OCI-LY3 (cell line): ENCODE data around the gene CLDN17.

ENCODE experiments used
- H2AFZ ChIP-seq: fragments of 200-600, 300-600 bp; shearing (Covaris generic); 2 replicates; pipeline ENCODE4 v1.6.0; 2014; ENCODE audit warnings: antibody characterized with exemption, low read depth, low read length
- H3K27ac ChIP-seq: fragments of 200-600, 300-600 bp; sonication (generic); 2 replicates; pipeline ENCODE4 v1.5.1; 2014; ENCODE audit warnings: mild to moderate bottlenecking, low read length, moderate library complexity, mixed read lengths
- H3K27me3 ChIP-seq: fragments of 200-600, 300-600 bp; sonication (generic); 2 replicates; pipeline ENCODE4 v1.6.1; 2014; ENCODE audit warnings: low read depth, low read length, mixed read lengths
- H3K36me3 ChIP-seq: fragments of 200-600, 300-600 bp; sonication (generic); replicated peaks from 2 replicates; pipeline ENCODE3; 2014; ENCODE audit warnings: low read depth, low read length, mixed read lengths
- H3K4me1 ChIP-seq: fragments of 300-600, 200-600 bp; sonication (generic); 2 replicates; pipeline ENCODE4 v1.6.1; 2014; ENCODE audit warnings: low read length, mixed read lengths
- H3K4me2 ChIP-seq: fragments of 200-600, 300-600 bp; sonication (generic); 2 replicates; pipeline ENCODE4 v1.6.1; 2014; ENCODE audit warnings: low read length, mixed read lengths
- H3K4me3 ChIP-seq: fragments of 300-600, 200-600 bp; sonication (generic); 2 replicates; pipeline ENCODE4 v1.5.1; 2014; ENCODE audit warnings: antibody characterized with exemption, mild to moderate bottlenecking, low read length, moderate library complexity
- H3K79me2 ChIP-seq: fragments of 300-600, 200-600 bp; shearing (Covaris generic); 2 replicates; pipeline ENCODE4 v1.6.1; 2014; ENCODE audit warnings: mild to moderate bottlenecking, low read length, mixed read lengths
- H3K9ac ChIP-seq: fragments of 300-600, 200-600 bp; shearing (Covaris generic); 2 replicates; pipeline ENCODE4 v1.6.0; 2014; ENCODE audit warnings: mild to moderate bottlenecking, low read length, moderate library complexity
- H3K9me3 ChIP-seq: fragments of 200-600, 300-600 bp; shearing (Covaris generic); 2 replicates; pipeline ENCODE4 v1.6.1; 2014; ENCODE audit warnings: low read length, mixed read lengths; ENCODE audit not compliant: insufficient read depth
- H4K20me1 ChIP-seq: fragments of 200-600, 300-600 bp; sonication (generic); 2 replicates; pipeline ENCODE4 v1.6.1; 2016; ENCODE audit warnings: low read length, mixed read lengths; ENCODE audit not compliant: insufficient read depth
- EZH2phosphoT487 ChIP-seq: fragments of 200-600 bp; shearing (Covaris generic); IDR thresholded peaks from 2 replicates; pipeline ENCODE4 v1.6.1; 2018; ENCODE audit warnings: antibody characterized with exemption, mixed run types, low read depth
- TF ChIP-seq, protein P1 (sequence below): fragments of 200-600, 300-600 bp; sonication (generic); IDR thresholded peaks from 2 replicates; pipeline ENCODE4 v1.5.1; 2014; ENCODE audit warnings: antibody characterized with exemption, low read length, low read depth

Gene CLDN17

DNA sequence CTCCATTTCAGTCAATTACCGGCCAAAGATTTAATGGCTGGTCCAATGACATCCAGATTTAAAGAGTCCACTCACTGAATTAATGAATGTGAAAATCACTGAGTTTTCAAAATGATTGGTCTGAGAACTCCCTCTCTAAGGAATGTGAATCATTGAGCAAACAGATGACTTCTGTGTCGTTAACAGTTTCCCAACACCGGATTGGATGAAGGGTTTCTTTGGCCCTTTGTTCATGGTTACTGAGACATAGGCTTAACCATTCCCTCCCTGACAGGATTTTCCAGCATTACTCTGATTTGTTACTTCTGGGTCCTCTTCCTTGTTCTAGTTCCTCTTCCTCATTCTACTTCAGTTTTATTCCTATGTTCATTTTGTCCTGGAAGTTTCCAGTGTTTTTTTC lies 1.5 kb upstream of the CLDN17 start:
- Histone ChIP-seq H3K27ac (no peak overlapping the region), H3K4me3 (no peak overlapping the region), H3K4me1 (no peaks in the 10 kb centered on the region), H3K27me3 (no peaks in the 10 kb centered on the region), H2AFZ (no peak overlapping the region), H3K36me3 (no peaks in the 10 kb centered on the region), H3K4me2 (no peak overlapping the region), H3K9ac (no peak overlapping the region), H4K20me1 (no peaks in the 10 kb centered on the region), H3K79me2 (no peaks in the 10 kb centered on the region), H3K9me3 (no peaks in the 10 kb centered on the region)
- TF ChIP-seq, protein P1, sequence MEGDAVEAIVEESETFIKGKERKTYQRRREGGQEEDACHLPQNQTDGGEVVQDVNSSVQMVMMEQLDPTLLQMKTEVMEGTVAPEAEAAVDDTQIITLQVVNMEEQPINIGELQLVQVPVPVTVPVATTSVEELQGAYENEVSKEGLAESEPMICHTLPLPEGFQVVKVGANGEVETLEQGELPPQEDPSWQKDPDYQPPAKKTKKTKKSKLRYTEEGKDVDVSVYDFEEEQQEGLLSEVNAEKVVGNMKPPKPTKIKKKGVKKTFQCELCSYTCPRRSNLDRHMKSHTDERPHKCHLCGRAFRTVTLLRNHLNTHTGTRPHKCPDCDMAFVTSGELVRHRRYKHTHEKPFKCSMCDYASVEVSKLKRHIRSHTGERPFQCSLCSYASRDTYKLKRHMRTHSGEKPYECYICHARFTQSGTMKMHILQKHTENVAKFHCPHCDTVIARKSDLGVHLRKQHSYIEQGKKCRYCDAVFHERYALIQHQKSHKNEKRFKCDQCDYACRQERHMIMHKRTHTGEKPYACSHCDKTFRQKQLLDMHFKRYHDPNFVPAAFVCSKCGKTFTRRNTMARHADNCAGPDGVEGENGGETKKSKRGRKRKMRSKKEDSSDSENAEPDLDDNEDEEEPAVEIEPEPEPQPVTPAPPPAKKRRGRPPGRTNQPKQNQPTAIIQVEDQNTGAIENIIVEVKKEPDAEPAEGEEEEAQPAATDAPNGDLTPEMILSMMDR: no peak
- no peak for TF ChIP-seq EZH2phosphoT487

DNA sequence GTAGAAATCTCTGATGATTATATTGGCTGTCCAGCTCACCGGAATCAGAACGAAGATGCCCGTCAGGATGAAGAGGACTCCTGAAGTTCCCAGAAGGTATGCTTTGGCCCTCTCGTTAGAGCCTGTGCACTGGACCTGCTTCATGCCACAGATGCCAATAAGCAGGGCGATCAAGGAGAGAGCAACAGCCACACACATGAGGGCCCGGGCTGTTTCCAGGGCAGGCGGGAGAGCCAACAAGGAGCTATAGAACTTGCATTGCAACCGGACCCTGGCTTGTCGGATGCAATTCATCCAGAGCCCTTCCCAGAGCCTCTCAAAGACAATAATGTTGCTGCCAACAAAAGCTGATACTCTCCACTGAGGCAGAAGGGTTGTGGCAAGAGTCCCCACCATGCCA lies 434 bp downstream of the CLDN17 start:
- no peaks in the 10 kb centered on the region for H3K9me3 ChIP-seq
- H3K27me3 ChIP-seq: no peaks in the 10 kb centered on the region
- no peak overlapping the region for H3K4me3 ChIP-seq
- H3K4me2 ChIP-seq: no peak overlapping the region
- H3K36me3 ChIP-seq: no peaks in the 10 kb centered on the region
- H3K79me2 ChIP-seq: no peaks in the 10 kb centered on the region
- H4K20me1 ChIP-seq: no peaks in the 10 kb centered on the region
- H3K9ac ChIP-seq: no peak overlapping the region
- no peak overlapping the region for H3K27ac ChIP-seq
- no peak for TF ChIP-seq EZH2phosphoT487
- TF ChIP-seq, protein P1: no peak
- no peak overlapping the region for H2AFZ ChIP-seq
- H3K4me1 ChIP-seq: no peaks in the 10 kb centered on the region

DNA sequence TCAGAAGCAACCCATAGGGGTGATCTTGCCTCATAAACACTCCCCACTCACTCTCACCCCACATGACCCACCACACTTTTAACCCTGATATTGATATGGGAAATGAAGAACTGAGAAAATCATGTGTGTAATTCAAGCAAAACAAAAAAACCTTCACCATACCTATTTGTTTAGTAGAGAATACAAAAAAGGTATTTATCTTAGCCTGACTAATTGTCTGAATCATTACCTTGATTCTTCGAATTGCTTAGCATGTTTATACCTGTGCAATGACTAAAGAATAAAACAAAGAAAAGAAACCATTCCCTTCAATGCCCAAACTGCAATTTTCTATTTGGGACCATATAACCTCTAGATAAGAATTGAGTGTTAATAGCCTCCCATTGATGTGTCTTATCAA lies 1.8 kb downstream of the CLDN17 start:
- Histone ChIP-seq H3K79me2 (no peaks in the 10 kb centered on the region), H3K27ac (no peak overlapping the region), H3K9me3 (no peaks in the 10 kb centered on the region), H3K4me3 (no peak overlapping the region), H3K9ac (no peak overlapping the region), H3K4me2 (no peak overlapping the region), H3K27me3 (no peaks in the 10 kb centered on the region), H3K36me3 (no peaks in the 10 kb centered on the region), H2AFZ (no peak overlapping the region), H4K20me1 (no peaks in the 10 kb centered on the region), H3K4me1 (no peaks in the 10 kb centered on the region)
- TF ChIP-seq, protein P1: no peak
- no peak for TF ChIP-seq EZH2phosphoT487

DNA sequence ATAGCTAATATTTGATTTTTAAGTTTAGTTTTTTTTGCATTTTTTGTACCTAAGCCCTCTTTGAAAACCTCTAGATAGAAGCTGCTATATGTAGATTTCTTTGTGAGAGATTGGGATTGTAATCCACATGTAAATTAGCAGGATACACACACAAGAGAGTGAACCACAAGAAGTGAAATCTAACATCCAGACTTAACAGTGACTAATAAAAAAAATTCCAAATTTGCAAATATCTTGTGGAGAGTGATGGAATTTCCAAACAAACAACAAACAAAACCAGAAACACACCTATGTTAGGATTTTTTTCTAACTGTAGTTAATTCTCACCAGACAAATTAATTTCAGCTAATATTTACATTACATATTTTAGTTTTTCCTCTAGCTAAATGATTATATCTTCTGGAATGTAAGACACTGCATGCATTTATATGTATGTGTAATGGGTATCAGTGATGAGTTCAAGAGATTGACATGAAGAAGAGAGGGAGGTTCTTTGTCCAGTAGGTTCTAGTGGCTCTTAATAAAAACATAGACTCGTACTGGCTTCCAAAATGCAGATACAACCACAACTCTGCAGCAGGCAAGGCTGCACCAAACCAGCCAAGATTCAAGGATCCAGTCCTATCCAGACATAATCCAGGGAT lies 12.8 kb downstream of the CLDN17 start:
- Histone ChIP-seq H3K36me3 (no peaks in the 10 kb centered on the region), H3K4me3 (no peak overlapping the region), H3K27ac (no peak overlapping the region), H3K4me1 (no peaks in the 10 kb centered on the region), H3K9ac (no peak overlapping the region), H3K4me2 (no peak overlapping the region), H3K9me3 (no peaks in the 10 kb centered on the region), H3K79me2 (no peaks in the 10 kb centered on the region), H2AFZ (no peak overlapping the region), H4K20me1 (no peaks in the 10 kb centered on the region), H3K27me3 (no peaks in the 10 kb centered on the region)
- TF ChIP-seq, protein P1: no peak
